NT2/D1 (cell line): ENCODE data around the gene DIAPH3.

Experiments
- YY1 ChIP-seq: IDR thresholded peaks from 2 replicates; pipeline ENCODE4 v1.6.1; 2011; ENCODE audit not compliant: insufficient read length, insufficient read depth
- ZNF274 ChIP-seq: IDR thresholded peaks from 2 replicates; pipeline ENCODE4 v1.6.1; 2011; ENCODE audit warnings: mild to moderate bottlenecking, low read depth, low read length

- TF ChIP-seq YY1 (no peak), ZNF274 (no peak)
Measured at GRCh38 chr13:59641817-59642216, 521.9 kb downstream of the DIAPH3 start.
